Endodermal cell (in vitro differentiated cells): ENCODE results near the gene KIF5C. TPM values are rescaled to one million over a fixed set of nuclear protein-coding genes. Genes with fewer than 3 reads are reported as not detected.

ENCODE experiments used
- DNase-seq: peaks from one replicate; pipeline ENCODE4 v3.0.0-alpha.2; 2017
- H3K27ac ChIP-seq: 2 replicates; pipeline ENCODE4 v1.5.1; 2013; ENCODE audit warnings: mild to moderate bottlenecking, low read depth, low read length, moderate library complexity
- H3K27me3 ChIP-seq: 2 replicates; pipeline ENCODE4 v1.6.1; 2013; ENCODE audit warnings: mild to moderate bottlenecking, low read length, moderate library complexity; ENCODE audit not compliant: insufficient read depth, control insufficient read depth, poor library complexity, severe bottlenecking
- H3K36me3 ChIP-seq: 2 replicates; pipeline ENCODE4 v1.7.0; 2013; ENCODE audit warnings: mild to moderate bottlenecking, low read length, moderate library complexity; ENCODE audit not compliant: control insufficient read depth, insufficient read depth
- H3K4me1 ChIP-seq: one replicate; pipeline ENCODE4 v1.7.0; 2013; ENCODE audit warnings: low read length; ENCODE audit not compliant: control insufficient read depth, insufficient read depth
- H3K4me3 ChIP-seq: 2 replicates; pipeline ENCODE4 v1.5.1; 2013; ENCODE audit warnings: mild to moderate bottlenecking, low read length, moderate library complexity
- H3K9ac ChIP-seq: 2 replicates; pipeline ENCODE4 v1.6.1; 2013; ENCODE audit warnings: mild to moderate bottlenecking, low read length, moderate library complexity; ENCODE audit not compliant: poor library complexity, severe bottlenecking; ENCODE audit errors: extremely low read depth
- H3K9me3 ChIP-seq: 2 replicates; pipeline ENCODE4 v1.6.1; 2013; ENCODE audit warnings: mild to moderate bottlenecking, low read length, moderate library complexity; ENCODE audit not compliant: control insufficient read depth
- H3K27ac Mint-ChIP-seq: 2 replicates; pipeline ENCODE4 v1.8.0; 2020; ENCODE audit warnings: mixed read lengths
- H3K27me3 Mint-ChIP-seq: 2 replicates; pipeline ENCODE4 v1.8.0; 2021; ENCODE audit warnings: mild to moderate bottlenecking, mixed read lengths; ENCODE audit not compliant: insufficient read depth
- H3K36me3 Mint-ChIP-seq: 2 replicates; pipeline ENCODE4 v1.8.0; 2020; ENCODE audit warnings: low read depth, mixed read lengths
- H3K4me1 Mint-ChIP-seq: 2 replicates; pipeline ENCODE4 v1.8.0; 2020; ENCODE audit warnings: mixed read lengths
- H3K4me3 Mint-ChIP-seq: 2 replicates; pipeline ENCODE4 v1.8.0; 2020; ENCODE audit warnings: mild to moderate bottlenecking, moderate library complexity, mixed read lengths
- H3K9me3 Mint-ChIP-seq: 2 replicates; pipeline ENCODE4 v1.8.0; 2020; ENCODE audit warnings: mild to moderate bottlenecking, mixed read lengths
- CTCF ChIP-seq: fragments of 200-600 bp; sonication (generic); conservative IDR thresholded peaks from 2 replicates; pipeline ENCODE4 v1.5.0; 2021; ENCODE audit warnings: antibody characterized with exemption, mild to moderate bottlenecking
- WGBS, 2 experiments: methylation state at CpG; one replicate each; pipeline versions ENCODE4 v1.1.5 to v1.1.7; 2013; ENCODE audit warnings: missing lambda C conversion rate in 2 of 2, mixed read lengths in 1 of 2; ENCODE audit not compliant: insufficient coverage in 1 of 2, insufficient read length in 1 of 2; 5-methylcytosine and 5-hydroxymethylcytosine counted together
- total RNA-seq, 2 donors: library from RNA; stranded (reverse); fragmentation: NEBNext Ultra II Directional in 1 of 2; extraction: Animal tissue kit (Norgen Biotek cat#: 25700) in 1 of 2; gene quantifications; 2 replicates in 1 of 2; 3 replicates in 1 of 2; pipeline ENCODE4 v1.2.1, GENCODE V29; 2021

The KIF5C gene
- total RNA-seq, 2 donors from 2014 or later, result 39.1 to 41.9 TPM

- no peaks in the 10 kb centered on the region for H3K4me1 ChIP-seq
- no peak overlapping the region for H3K27ac ChIP-seq
- TF ChIP-seq CTCF, result no peak
- H3K36me3 ChIP-seq, result no peaks in the 10 kb centered on the region
- no peak overlapping the region for H3K4me3 Mint-ChIP-seq
- H3K27me3 Mint-ChIP-seq, result no peaks in the 10 kb centered on the region
- H3K4me1 Mint-ChIP-seq, result no peaks in the 10 kb centered on the region
- no peak overlapping the region for H3K4me3 ChIP-seq
- peaks cover 19% of the 10 kb centered on the region for H3K9me3 Mint-ChIP-seq
- H3K27me3 ChIP-seq, result no peaks in the 10 kb centered on the region
- H3K9ac ChIP-seq, result no peak overlapping the region
- peaks cover 15% of the 10 kb centered on the region for H3K9me3 ChIP-seq
- peaks cover 10% of the 10 kb centered on the region for H3K36me3 Mint-ChIP-seq
- DNase-seq, result no peak
- no peak overlapping the region for H3K27ac Mint-ChIP-seq
These were observed 18.9 kb downstream of the KIF5C start for GRCh38 chr2:148893906-148894305.

GRCh38 chr2:148896136-148896535, 21.1 kb downstream of the KIF5C start:
- Mint-ChIP-seq H3K27me3 (no peaks in the 10 kb centered on the region), H3K4me3 (no peak overlapping the region), H3K36me3 (peaks cover 10% of the 10 kb centered on the region), H3K9me3 (peaks cover 19% of the 10 kb centered on the region), H3K4me1 (peaks cover 3% of the 10 kb centered on the region), H3K27ac (no peak overlapping the region)
- Histone ChIP-seq H3K9me3 (peaks cover 15% of the 10 kb centered on the region), H3K27me3 (no peaks in the 10 kb centered on the region), H3K36me3 (no peaks in the 10 kb centered on the region), H3K27ac (peak overlapping the region; percentile 58), H3K4me1 (no peaks in the 10 kb centered on the region), H3K4me3 (no peak overlapping the region), H3K9ac (no peak overlapping the region)
- TF ChIP-seq CTCF, result no peak
- DNase-seq, result no peak
- 75 to 87% methylated on average over 2 to 4 of the region's 4 CpGs for WGBS, 2 experiments

DNA sequence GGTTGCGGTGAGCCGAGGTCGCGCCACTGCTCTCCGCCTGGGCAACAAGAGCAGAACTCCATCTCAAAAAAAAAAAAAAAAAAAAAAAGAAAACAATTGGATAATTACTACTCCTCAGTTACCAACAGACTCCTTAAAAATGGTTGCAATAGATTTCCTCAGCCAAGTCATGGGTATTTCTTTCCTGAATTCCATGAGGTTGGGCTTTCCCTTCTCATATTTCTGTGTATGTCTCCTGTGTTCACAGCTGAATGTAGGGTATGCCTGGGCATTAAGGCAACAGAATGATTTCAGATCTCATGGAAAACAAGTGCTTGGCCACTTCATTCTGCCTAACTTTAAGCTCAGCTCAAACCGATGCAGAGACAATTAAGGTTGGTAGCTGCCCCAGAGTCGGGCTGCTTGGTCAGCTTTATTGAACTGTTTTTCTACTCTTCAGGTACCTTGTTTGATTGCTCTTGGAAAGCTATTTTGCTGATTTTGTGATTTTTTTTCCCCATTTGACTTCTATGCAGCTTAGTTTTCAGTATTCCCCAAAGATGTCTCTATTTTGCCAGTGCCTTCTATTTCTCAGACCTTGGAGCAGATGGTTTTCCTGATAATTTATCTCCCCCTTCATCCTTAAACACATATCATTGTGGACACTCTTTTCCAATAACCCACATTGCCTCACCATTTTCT, 24.8 kb downstream of the KIF5C start:
- no peak for TF ChIP-seq CTCF
- Histone ChIP-seq H3K4me1 (no peaks in the 10 kb centered on the region), H3K9me3 (no peaks in the 10 kb centered on the region), H3K9ac (no peak overlapping the region), H3K27me3 (no peaks in the 10 kb centered on the region), H3K27ac (no peak overlapping the region), H3K36me3 (no peaks in the 10 kb centered on the region), H3K4me3 (no peak overlapping the region)
- no peak for DNase-seq
- 98 to 100% methylated on average over 2 to 7 of the region's 7 CpGs for WGBS, 2 experiments
- Mint-ChIP-seq H3K4me1 (peaks cover 3% of the 10 kb centered on the region), H3K27ac (no peak overlapping the region), H3K9me3 (no peaks in the 10 kb centered on the region), H3K36me3 (no peaks in the 10 kb centered on the region), H3K4me3 (no peak overlapping the region), H3K27me3 (no peaks in the 10 kb centered on the region)
